Activated T-cell treated with anti-CD3 and anti-CD28 coated beads for 48 hours (primary cell): ENCODE measurements around the gene DNAJC19.

ENCODE experiments used
- DNase-seq: peaks from one replicate; pipeline ENCODE4 v3.0.0-alpha.2; 2020; ENCODE audit warnings: low read depth

The DNAJC19 gene

GRCh38 chr3:180961087-180961486 lies 28.4 kb downstream of the DNAJC19 start:
- no peak for DNase-seq

DNA sequence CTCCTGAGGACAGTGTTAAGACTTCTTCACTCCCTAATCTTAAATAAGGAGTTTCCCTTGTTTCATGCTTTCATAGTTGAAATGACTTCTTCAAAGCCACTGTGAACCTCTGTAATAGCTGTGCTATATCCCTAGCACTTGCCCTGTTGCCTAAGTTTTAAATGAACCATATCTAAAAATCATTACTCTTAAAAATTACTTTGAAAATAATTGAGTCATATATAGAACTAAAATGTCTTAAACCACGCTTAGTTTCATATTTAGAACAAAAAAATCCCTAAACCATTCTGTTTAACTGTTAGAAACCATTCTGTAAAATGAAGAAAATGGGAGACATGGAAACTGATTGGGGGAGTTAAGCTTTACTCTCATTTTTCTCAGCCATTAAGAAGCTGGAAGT lies 29.8 kb downstream of the DNAJC19 start:
- no peak for DNase-seq

DNA sequence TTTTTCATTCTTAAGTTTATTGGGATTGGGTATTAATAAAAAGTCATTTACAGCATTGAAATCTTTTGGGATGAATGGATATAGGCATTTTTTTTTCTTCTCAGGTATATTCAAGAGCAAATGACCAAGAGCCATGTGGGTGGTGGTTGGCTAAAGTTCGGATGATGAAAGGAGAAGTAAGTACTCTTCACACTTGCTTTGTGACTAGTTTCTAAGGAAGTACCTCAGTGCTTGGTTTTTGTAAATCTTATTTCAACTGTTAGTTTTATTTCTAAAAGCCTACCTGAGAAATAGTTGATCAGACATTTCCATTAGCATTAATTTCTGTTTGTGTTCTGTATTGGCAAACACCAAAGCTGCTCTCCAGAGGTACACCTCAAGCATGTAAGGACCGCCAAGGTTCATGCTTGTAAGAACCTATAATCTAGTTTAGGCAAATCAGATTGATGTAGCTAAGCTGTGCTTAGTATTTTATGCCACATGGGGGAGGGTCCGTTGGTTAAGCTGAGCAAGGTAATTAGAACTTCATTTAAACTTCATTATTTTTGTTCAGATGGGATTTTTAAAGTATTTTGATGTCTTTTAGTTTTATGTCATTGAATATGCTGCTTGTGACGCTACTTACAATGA lies 41.7 kb downstream of the DNAJC19 start:
- DNase-seq: no peak

- no peak for DNase-seq
These were observed 48.7 kb downstream of the DNAJC19 start for GRCh38 chr3:180940826-180941225.

DNA sequence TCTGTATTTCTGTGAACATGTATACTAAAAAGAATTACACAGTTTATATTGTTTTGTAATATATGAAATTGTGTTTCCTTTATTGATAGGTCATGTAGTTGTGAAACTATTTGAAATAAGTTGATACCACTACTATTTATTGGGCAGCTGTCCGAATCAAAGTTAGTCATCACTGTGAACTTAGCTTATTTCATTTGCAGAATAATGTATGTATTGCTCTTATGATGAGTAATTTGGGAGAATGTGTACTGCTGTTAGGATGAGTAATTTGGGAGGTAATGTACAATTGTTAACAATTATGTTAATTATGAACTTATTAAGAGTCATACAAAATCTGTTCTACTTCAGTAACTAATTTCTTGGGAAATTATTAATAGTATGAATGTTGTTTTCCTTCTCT lies 54.9 kb downstream of the DNAJC19 start:
- no peak for DNase-seq
